GM12891 (cell line): ENCODE results near the gene OPRL1.

Experiments
- POLR2A ChIP-seq: IDR thresholded peaks from 2 replicates; pipeline ENCODE4 v1.6.1; 2011; ENCODE audit warnings: low read depth, low read length, control low read depth
- POU2F2 ChIP-seq: IDR thresholded peaks from 2 replicates; pipeline ENCODE4 v1.6.1; 2011; ENCODE audit warnings: low read depth, mild to moderate bottlenecking, control low read depth, low read length, moderate library complexity
- TAF1 ChIP-seq: IDR thresholded peaks from 2 replicates; pipeline ENCODE4 v1.6.1; 2011; ENCODE audit warnings: low read depth, low read length, control low read depth

DNA sequence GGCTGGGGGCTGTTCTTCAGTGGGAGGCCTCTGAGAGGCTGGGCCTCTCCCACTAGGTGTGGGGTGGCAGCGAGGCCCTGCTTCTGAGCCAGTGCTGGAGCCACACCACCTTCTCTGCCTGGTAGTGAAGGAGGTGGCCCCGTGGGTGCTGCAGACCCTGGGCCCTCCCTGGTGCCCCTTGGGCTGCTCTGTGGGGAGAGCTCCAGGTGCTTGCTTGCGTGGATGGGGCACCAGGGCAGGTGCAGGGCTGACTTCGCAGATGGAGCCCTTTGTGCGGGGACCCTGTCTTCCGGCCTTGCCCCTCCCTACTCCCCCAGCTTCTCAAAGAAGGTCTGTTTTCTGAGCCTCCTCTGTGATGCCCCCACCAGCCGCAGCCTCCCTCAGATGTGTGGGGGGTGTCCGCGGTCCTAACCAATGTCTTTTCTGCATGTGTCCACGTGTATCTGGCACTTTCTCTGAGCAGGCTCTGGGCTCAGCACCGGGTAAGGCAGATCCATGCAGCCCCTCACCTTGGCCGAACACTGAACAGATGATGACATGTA is 67.1 kb downstream of the OPRL1 start:
- no peak for TF ChIP-seq POLR2A
- no peak for TF ChIP-seq POU2F2
- TF ChIP-seq TAF1 = no peak
